HEK293 (cell line): Measurements from ENCODE around the gene ROBO4.

ENCODE experiments used
- CTCF ChIA-PET: fragments of 350-600 bp; formaldehyde crosslinking; extraction: SDS; loops from one replicate; lab custom pipeline; 2021; ENCODE audit warnings: antibody characterized with exemption; lab: Yijun Ruan, JAX
- POLR2A ChIA-PET: fragments of 300-600 bp; formaldehyde crosslinking; extraction: SDS; loops from one replicate; lab custom pipeline; 2020; ENCODE audit warnings: antibody characterized with exemption, inconsistent platforms; lab: Yijun Ruan, JAX
- H3K27ac ChIP-seq: fragments of 200-500 bp; sonication (Bioruptor generic); 2 replicates; pipeline ENCODE4 v1.5.1; 2014; ENCODE audit warnings: low read depth, low read length, control low read depth, inconsistent platforms; ENCODE audit errors: extremely low read depth
- H3K36me3 ChIP-seq, 2 experiments: fragments of 200-500 bp in 1 of 2; sonication (Bioruptor generic) in 1 of 2; 1 replicate in 1 of 2; 2 replicates in 1 of 2; pipeline ENCODE4 v1.5.1; 2014 to 2017; ENCODE audit warnings: inconsistent platforms in 2 of 2, low read length in 2 of 2; ENCODE audit not compliant: control insufficient read depth in 2 of 2, insufficient read depth in 1 of 2
- H3K4me1 ChIP-seq: fragments of 200-500 bp; sonication (Bioruptor generic); 2 replicates; pipeline ENCODE4 v1.5.1; 2014; ENCODE audit warnings: mild to moderate bottlenecking, low read length, inconsistent platforms; ENCODE audit not compliant: control insufficient read depth, insufficient read depth
- H3K4me3 ChIP-seq: 2 replicates; pipeline ENCODE4 v1.5.1; 2011; ENCODE audit warnings: low read depth, mild to moderate bottlenecking, control low read depth, low read length, moderate library complexity
- H3K9me3 ChIP-seq: fragments of 200-500 bp; sonication (Bioruptor generic); 2 replicates; pipeline ENCODE4 v1.5.1; 2014; ENCODE audit warnings: low read depth, low read length, inconsistent platforms; ENCODE audit not compliant: control insufficient read depth, insufficient read depth
- EGR2 ChIP-seq: fragments of 450-650 bp; formaldehyde crosslinking; IDR thresholded peaks from 2 replicates; pipeline ENCODE4 v1.5.1; 2016; ENCODE audit warnings: low read depth, missing biosample characterization, missing genetic modification characterization
- KLF8 ChIP-seq: fragments of 450-650 bp; formaldehyde crosslinking; IDR thresholded peaks from 2 replicates; pipeline ENCODE4 v1.5.1; 2016; ENCODE audit warnings: missing biosample characterization, missing genetic modification characterization
- ZFP41 ChIP-seq: fragments of 450-650 bp; formaldehyde crosslinking; IDR thresholded peaks from 2 replicates; pipeline ENCODE4 v1.5.1; 2016; ENCODE audit warnings: missing biosample characterization, missing genetic modification characterization, borderline replicate concordance
- ZNF121 ChIP-seq: fragments of 450-650 bp; formaldehyde crosslinking; IDR thresholded peaks from 2 replicates; pipeline ENCODE4 v1.5.1; 2016; ENCODE audit warnings: missing biosample characterization, missing genetic modification characterization
- ZNF341 ChIP-seq: fragments of 450-650 bp; formaldehyde crosslinking; IDR thresholded peaks from 2 replicates; pipeline ENCODE4; 2016; ENCODE audit warnings: low read depth, missing biosample characterization, missing genetic modification characterization
- ZNF350 ChIP-seq: fragments of 450-650 bp; formaldehyde crosslinking; IDR thresholded peaks from 2 replicates; pipeline ENCODE4 v1.5.0; 2017; ENCODE audit warnings: missing biosample characterization, mild to moderate bottlenecking, missing genetic modification characterization
- ZNF558 ChIP-seq: fragments of 450-650 bp; formaldehyde crosslinking; IDR thresholded peaks from 2 replicates; pipeline ENCODE4 v1.5.1; 2016; ENCODE audit warnings: missing biosample characterization, missing genetic modification characterization
- ZNF677 ChIP-seq: fragments of 450-650 bp; IDR thresholded peaks from 2 replicates; pipeline ENCODE4 v1.5.0; 2018; ENCODE audit warnings: missing biosample characterization, mild to moderate bottlenecking, missing genetic modification characterization, moderate library complexity
- ZSCAN16 ChIP-seq: fragments of 450-650 bp; formaldehyde crosslinking; IDR thresholded peaks from 2 replicates; pipeline ENCODE4 v1.5.1; 2016; ENCODE audit warnings: missing biosample characterization, missing genetic modification characterization
- TF ChIP-seq, protein P1 (sequence below): fragments of 450-650 bp; formaldehyde crosslinking; IDR thresholded peaks from 2 replicates; pipeline ENCODE4 v1.5.1; 2016; ENCODE audit warnings: missing biosample characterization, missing genetic modification characterization
- TF ChIP-seq, protein P2 (sequence below): fragments of 450-650 bp; formaldehyde crosslinking; IDR thresholded peaks from 2 replicates; pipeline ENCODE4 v1.5.1; 2016; ENCODE audit warnings: missing biosample characterization, missing genetic modification characterization
- TF ChIP-seq, protein P3 (sequence below): fragments of 450-650 bp; formaldehyde crosslinking; IDR thresholded peaks from 2 replicates; pipeline ENCODE4 v1.5.1; 2017; ENCODE audit warnings: missing biosample characterization, missing genetic modification characterization
- TF ChIP-seq, protein P4 (sequence below): fragments of 450-650 bp; formaldehyde crosslinking; IDR thresholded peaks from 2 replicates; pipeline ENCODE4 v1.5.1; 2016; ENCODE audit warnings: missing biosample characterization, missing genetic modification characterization
- TF ChIP-seq, protein P5 (sequence below): fragments of 450-650 bp; formaldehyde crosslinking; IDR thresholded peaks from 2 replicates; pipeline ENCODE4 v1.5.0; 2017; ENCODE audit warnings: missing biosample characterization, missing genetic modification characterization, borderline replicate concordance
- TF ChIP-seq, protein P6 (sequence below): fragments of 450-650 bp; formaldehyde crosslinking; IDR thresholded peaks from 2 replicates; pipeline ENCODE4 v1.5.1; 2016; ENCODE audit warnings: missing biosample characterization, missing genetic modification characterization

Gene ROBO4

DNA sequence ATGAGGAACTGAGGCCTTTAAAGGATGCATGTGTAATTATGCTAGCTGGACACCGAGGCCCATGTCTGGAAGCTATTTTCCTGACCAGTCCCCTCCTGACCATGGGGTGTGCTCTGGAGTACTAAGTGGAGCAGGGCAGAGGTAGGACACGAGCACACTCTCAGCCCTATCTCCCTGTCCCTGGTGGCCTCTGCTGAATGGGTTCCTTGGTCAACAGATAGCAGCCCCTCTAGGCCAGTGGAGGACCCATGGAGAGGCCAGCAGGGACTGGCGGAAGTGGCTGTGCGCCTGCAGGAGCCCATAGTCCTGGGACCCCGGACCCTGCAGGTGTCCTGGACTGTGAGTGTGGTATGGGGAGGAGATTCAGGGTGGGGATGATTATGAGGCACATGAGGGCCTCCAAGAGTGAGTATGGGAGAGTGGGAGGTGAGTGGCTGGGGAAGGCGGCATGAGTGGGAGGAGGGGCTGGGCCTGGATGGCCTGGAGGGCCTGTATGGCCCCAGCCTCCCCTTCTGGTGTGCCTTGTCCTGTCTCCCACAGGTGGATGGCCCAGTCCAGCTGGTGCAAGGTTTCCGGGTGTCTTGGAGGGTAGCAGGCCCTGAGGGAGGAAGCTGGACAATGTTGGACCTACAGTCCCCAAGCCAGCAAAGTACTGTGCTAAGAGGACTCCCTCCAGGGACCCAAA is 23.0 kb downstream of the ROBO4 start (continued):
- TF ChIP-seq EGR2 (tag by site-specific recombination): peak; percentile 80
- TF ChIP-seq, protein P1, sequence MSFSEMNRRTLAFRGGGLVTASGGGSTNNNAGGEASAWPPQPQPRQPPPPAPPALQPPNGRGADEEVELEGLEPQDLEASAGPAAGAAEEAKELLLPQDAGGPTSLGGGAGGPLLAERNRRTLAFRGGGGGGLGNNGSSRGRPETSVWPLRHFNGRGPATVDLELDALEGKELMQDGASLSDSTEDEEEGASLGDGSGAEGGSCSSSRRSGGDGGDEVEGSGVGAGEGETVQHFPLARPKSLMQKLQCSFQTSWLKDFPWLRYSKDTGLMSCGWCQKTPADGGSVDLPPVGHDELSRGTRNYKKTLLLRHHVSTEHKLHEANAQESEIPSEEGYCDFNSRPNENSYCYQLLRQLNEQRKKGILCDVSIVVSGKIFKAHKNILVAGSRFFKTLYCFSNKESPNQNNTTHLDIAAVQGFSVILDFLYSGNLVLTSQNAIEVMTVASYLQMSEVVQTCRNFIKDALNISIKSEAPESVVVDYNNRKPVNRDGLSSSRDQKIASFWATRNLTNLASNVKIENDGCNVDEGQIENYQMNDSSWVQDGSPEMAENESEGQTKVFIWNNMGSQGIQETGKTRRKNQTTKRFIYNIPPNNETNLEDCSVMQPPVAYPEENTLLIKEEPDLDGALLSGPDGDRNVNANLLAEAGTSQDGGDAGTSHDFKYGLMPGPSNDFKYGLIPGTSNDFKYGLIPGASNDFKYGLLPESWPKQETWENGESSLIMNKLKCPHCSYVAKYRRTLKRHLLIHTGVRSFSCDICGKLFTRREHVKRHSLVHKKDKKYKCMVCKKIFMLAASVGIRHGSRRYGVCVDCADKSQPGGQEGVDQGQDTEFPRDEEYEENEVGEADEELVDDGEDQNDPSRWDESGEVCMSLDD (tag by site-specific recombination): no peak
- TF ChIP-seq ZNF121 (tag by site-specific recombination): no peak
- no peak for TF ChIP-seq ZNF558 (tag by site-specific recombination)

DNA sequence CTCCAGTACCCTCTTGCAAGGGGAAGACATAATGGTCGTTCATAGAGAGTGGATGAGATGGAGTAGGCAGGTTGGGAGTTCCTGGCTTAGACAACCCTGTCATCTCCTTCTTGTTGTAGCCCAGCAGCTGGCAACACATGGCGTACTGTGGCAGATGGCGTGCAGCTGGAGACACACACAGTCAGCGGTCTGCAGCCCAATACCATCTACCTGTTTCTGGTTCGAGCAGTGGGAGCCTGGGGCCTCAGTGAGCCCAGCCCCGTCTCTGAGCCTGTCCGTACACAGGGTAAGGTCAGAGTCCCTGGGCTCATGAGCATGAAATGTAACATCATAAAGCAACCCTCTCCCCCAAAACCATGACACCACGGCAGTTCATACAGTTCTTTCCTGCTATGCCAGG is 23.7 kb downstream of the ROBO4 start:
- ChIA-PET CTCF (interaction anchor here (0.7 to 1.5 kb wide), 3 partner anchors 8 to 52 kb away, joined by 3 to 6 read pairs (median 4); no protein-coding TSS in a partner anchor), POLR2A (no interaction called here)
- H3K4me3 ChIP-seq: no peak overlapping the region
- TF ChIP-seq ZFP41 (tag by site-specific recombination): no peak
- no peak for TF ChIP-seq ZNF350 (tag by site-specific recombination)
- TF ChIP-seq, protein P2, sequence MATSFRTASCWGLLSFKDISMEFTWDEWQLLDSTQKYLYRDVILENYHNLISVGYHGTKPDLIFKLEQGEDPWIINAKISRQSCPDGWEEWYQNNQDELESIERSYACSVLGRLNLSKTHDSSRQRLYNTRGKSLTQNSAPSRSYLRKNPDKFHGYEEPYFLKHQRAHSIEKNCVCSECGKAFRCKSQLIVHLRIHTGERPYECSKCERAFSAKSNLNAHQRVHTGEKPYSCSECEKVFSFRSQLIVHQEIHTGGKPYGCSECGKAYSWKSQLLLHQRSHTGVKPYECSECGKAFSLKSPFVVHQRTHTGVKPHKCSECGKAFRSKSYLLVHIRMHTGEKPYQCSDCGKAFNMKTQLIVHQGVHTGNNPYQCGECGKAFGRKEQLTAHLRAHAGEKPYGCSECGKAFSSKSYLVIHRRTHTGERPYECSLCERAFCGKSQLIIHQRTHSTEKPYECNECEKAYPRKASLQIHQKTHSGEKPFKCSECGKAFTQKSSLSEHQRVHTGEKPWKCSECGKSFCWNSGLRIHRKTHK: no peak
- TF ChIP-seq, protein P3, sequence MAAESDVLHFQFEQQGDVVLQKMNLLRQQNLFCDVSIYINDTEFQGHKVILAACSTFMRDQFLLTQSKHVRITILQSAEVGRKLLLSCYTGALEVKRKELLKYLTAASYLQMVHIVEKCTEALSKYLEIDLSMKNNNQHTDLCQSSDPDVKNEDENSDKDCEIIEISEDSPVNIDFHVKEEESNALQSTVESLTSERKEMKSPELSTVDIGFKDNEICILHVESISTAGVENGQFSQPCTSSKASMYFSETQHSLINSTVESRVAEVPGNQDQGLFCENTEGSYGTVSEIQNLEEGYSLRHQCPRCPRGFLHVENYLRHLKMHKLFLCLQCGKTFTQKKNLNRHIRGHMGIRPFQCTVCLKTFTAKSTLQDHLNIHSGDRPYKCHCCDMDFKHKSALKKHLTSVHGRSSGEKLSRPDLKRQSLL (tag by site-specific recombination): no peak
- TF ChIP-seq ZSCAN16 (tag by site-specific recombination): no peak
- TF ChIP-seq KLF8: no peak
- TF ChIP-seq ZNF341 (tag by site-specific recombination): no peak
- TF ChIP-seq, protein P4, sequence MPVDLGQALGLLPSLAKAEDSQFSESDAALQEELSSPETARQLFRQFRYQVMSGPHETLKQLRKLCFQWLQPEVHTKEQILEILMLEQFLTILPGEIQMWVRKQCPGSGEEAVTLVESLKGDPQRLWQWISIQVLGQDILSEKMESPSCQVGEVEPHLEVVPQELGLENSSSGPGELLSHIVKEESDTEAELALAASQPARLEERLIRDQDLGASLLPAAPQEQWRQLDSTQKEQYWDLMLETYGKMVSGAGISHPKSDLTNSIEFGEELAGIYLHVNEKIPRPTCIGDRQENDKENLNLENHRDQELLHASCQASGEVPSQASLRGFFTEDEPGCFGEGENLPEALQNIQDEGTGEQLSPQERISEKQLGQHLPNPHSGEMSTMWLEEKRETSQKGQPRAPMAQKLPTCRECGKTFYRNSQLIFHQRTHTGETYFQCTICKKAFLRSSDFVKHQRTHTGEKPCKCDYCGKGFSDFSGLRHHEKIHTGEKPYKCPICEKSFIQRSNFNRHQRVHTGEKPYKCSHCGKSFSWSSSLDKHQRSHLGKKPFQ (tag by site-specific recombination): no peak
- TF ChIP-seq, protein P5, sequence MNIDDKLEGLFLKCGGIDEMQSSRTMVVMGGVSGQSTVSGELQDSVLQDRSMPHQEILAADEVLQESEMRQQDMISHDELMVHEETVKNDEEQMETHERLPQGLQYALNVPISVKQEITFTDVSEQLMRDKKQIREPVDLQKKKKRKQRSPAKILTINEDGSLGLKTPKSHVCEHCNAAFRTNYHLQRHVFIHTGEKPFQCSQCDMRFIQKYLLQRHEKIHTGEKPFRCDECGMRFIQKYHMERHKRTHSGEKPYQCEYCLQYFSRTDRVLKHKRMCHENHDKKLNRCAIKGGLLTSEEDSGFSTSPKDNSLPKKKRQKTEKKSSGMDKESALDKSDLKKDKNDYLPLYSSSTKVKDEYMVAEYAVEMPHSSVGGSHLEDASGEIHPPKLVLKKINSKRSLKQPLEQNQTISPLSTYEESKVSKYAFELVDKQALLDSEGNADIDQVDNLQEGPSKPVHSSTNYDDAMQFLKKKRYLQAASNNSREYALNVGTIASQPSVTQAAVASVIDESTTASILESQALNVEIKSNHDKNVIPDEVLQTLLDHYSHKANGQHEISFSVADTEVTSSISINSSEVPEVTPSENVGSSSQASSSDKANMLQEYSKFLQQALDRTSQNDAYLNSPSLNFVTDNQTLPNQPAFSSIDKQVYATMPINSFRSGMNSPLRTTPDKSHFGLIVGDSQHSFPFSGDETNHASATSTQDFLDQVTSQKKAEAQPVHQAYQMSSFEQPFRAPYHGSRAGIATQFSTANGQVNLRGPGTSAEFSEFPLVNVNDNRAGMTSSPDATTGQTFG (tag by site-specific recombination): no peak
- TF ChIP-seq, protein P6, sequence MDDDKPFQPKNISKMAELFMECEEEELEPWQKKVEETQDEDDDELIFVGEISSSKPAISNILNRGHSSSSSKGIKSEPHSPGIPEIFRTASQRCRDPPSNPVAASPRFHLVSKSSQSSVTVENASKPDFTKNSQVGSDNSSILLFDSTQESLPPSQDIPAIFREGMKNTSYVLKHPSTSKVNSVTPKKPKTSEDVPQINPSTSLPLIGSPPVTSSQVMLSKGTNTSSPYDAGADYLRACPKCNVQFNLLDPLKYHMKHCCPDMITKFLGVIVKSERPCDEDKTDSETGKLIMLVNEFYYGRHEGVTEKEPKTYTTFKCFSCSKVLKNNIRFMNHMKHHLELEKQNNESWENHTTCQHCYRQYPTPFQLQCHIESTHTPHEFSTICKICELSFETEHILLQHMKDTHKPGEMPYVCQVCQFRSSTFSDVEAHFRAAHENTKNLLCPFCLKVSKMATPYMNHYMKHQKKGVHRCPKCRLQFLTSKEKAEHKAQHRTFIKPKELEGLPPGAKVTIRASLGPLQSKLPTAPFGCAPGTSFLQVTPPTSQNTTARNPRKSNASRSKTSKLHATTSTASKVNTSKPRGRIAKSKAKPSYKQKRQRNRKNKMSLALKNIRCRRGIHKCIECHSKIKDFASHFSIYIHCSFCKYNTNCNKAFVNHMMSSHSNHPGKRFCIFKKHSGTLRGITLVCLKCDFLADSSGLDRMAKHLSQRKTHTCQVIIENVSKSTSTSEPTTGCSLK: no peak
- no peak for TF ChIP-seq ZNF677 (tag by site-specific recombination)
- TF ChIP-seq, all 188 proteins: peak for 0
- Histone ChIP-seq H3K4me1 (no peaks in the 10 kb centered on the region), H3K9me3 (no peaks in the 10 kb centered on the region), H3K36me3 (no peaks in the 10 kb centered on the region), H3K27ac (no peak overlapping the region)
